Measurements from ENCODE around the gene HIPK1. TPM values are rescaled to one million over a fixed set of nuclear protein-coding genes. Genes with fewer than 3 reads are reported as not detected.

The HIPK1 gene
- total and polyA plus RNA-seq, 7 donors = 13.8 to 57.1 (median 47.2) TPM

DNA sequence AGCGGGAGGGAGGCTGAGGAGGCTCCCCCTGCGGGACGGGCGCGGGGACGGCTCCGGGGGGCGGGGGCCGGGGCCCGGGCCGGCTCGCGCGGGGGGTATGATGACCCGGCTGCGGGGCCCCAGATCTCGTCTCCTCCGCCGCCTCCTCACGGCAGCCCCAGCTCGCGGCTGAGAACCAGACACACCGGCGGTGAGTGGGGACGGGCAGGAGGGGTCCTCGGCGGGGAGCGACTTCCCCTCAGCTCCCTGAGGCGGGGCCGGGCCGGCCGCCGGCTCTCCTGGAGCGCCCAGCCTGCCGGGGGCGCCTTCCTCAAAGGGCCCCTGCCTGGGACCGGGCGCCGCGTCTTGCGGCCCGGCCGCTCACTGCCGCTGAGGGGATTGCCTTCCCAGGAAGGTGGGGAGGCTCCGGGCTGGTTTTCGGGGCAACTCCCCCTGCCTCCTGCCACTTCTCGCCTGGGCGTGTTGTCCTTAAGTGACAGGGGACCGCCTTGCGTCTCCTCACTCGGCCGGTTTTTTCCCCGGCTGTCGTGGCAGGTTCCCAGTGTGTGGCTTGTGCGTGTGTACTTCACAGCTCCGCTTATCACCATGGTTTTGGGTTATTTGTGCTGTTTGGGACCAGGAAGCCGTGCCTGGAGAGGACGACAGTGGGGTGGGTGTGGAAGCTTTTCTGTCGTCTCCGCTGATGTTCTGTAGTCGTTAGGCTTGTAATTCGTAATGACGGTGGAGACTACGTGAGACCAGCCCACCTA, 800 bp downstream of the HIPK1 start:
- Histone ChIP-seq H3K4me3 (peak overlapping the region; percentile 70 to 92 (median 85)), H3K27ac (peak overlapping the region; percentile 94 to 99 (median 97)), H3K9me3 (no peaks in the 10 kb centered on the region), H3K4me1 (peaks cover 0 to 55% (median 40%) of the 10 kb centered on the region in 4 donors), H3K36me3 (no peaks in the 10 kb centered on the region), H3K27me3 (no peaks in the 10 kb centered on the region)
- peak; percentile 76 for DNase-seq
- WGBS, 2 donors = 1% methylated on average over 64 of the region's 64 CpGs
- TF ChIP-seq POLR2AphosphoS5 (IDR thresholded peaks at IDR 0.05) (peak in 1 of 4 donors; percentile 6), EP300 (IDR thresholded peaks at IDR 0.05) (no peak)
- intact Hi-C loops (cut with DNase I) = loop anchor here (1.0 to 2.0 kb wide), 4 partner anchors 25 to 539 kb away; partner anchors contain the start of genes DCLRE1B, MAGI3, OLFML3 and RSBN1

- TF ChIP-seq CTCF (IDR thresholded peaks at IDR 0.05) (no peak), EP300 (IDR thresholded peaks at IDR 0.05) (no peak), POLR2A (IDR thresholded peaks at IDR 0.05) (no peak), POLR2AphosphoS5 (IDR thresholded peaks at IDR 0.05) (no peak)
- Histone ChIP-seq H3K36me3 (no peaks in the 10 kb centered on the region), H3K27ac (peak overlapping the region; percentile 94 to 99 (median 97)), H3K9me3 (no peaks in the 10 kb centered on the region), H3K27me3 (no peaks in the 10 kb centered on the region), H3K4me1 (peaks cover 0 to 55% (median 40%) of the 10 kb centered on the region in 4 donors), H3K4me3 (peak overlapping the region; percentile 70 to 92 (median 85))
- WGBS, 2 donors = 0 to 1% methylated on average over 8 of the region's 8 CpGs
- intact Hi-C loops (cut with DNase I) = no loop called here
- no peak for DNase-seq
Observed at GRCh38 chr1:113930499-113931161, 1.5 kb downstream of the HIPK1 start.

DNA sequence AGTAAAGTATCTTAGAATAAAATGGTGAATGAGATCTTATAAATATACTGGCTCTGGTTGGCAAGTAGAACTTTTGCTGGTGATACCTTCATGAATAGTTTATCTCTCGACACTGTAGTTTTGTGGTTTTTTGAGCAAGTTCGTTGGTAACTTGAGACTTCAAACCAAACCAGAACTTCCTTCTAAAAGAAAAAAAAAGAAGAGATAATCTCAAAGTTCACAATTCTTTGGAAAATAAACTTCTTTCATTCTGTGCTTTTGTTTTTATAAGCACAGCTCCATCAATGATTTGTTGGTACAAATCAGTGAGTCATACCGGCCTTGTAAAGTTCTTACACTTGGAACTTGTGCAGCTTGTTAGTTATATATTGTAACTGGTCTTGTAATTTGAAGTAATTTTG, 2.3 kb downstream of the HIPK1 start:
- peak overlapping the region; percentile 94 to 99 (median 97) for H3K27ac ChIP-seq
- intact Hi-C loops (cut with DNase I) = no loop called here
- no peaks in the 10 kb centered on the region for H3K9me3 ChIP-seq
- no peak for DNase-seq
- H3K4me3 ChIP-seq = peak overlapping the region in 2 of 4 donors; percentile 85
- no peaks in the 10 kb centered on the region for H3K27me3 ChIP-seq
- H3K36me3 ChIP-seq = no peaks in the 10 kb centered on the region
- peaks cover 0 to 57% (median 43%) of the 10 kb centered on the region in 4 donors for H3K4me1 ChIP-seq
- 3 to 9% methylated on average over 3 of the region's 3 CpGs for WGBS, 2 donors
- TF ChIP-seq EP300 (IDR thresholded peaks at IDR 0.05) = no peak
- TF ChIP-seq CTCF (IDR thresholded peaks at IDR 0.05) = no peak
- TF ChIP-seq POLR2A (IDR thresholded peaks at IDR 0.05) = no peak
- no peak for TF ChIP-seq POLR2AphosphoS5 (IDR thresholded peaks at IDR 0.05)

DNA sequence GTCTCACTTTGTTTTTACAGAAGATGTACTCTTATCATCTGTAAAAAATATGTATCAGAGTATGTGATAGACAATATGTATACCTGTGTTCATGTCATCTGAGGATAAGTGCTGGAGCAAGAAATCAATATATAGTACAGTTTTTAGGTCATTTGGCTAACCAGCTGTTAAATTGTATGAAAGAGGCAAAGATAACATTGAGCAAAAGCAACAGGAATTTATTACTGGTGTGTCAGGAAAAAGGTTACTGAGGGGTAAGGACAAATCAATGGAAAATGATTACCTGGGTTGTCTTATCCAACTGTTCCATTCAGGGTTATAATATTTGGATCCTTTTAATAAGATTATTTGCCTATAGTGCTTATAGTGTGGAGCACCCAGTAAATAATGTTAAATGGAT, 4.9 kb downstream of the HIPK1 start:
- DNase-seq = no peak
- H3K36me3 ChIP-seq = no peaks in the 10 kb centered on the region
- no peaks in the 10 kb centered on the region for H3K27me3 ChIP-seq
- no peak overlapping the region for H3K27ac ChIP-seq
- H3K4me1 ChIP-seq = peaks cover 0 to 62% (median 50%) of the 10 kb centered on the region in 4 donors
- H3K9me3 ChIP-seq = no peaks in the 10 kb centered on the region
- H3K4me3 ChIP-seq = no peak overlapping the region
- intact Hi-C loops (cut with DNase I) = no loop called here
- TF ChIP-seq CTCF (IDR thresholded peaks at IDR 0.05) (no peak), POLR2AphosphoS5 (IDR thresholded peaks at IDR 0.05) (no peak), EP300 (IDR thresholded peaks at IDR 0.05) (no peak), POLR2A (IDR thresholded peaks at IDR 0.05) (no peak)

GRCh38 chr1:113934511-113935055, 5.5 kb downstream of the HIPK1 start:
- Histone ChIP-seq H3K36me3 (no peaks in the 10 kb centered on the region), H3K9me3 (no peaks in the 10 kb centered on the region), H3K4me3 (no peak overlapping the region), H3K4me1 (peaks cover 0 to 68% (median 53%) of the 10 kb centered on the region in 4 donors), H3K27me3 (no peaks in the 10 kb centered on the region), H3K27ac (no peak overlapping the region)
- WGBS, 2 donors = 59 to 61% methylated on average over 5 of the region's 5 CpGs
- DNase-seq = no peak
- intact Hi-C loops (cut with DNase I) = no loop called here
- TF ChIP-seq CTCF (IDR thresholded peaks at IDR 0.05) = no peak
- TF ChIP-seq EP300 (IDR thresholded peaks at IDR 0.05) = no peak
- TF ChIP-seq POLR2AphosphoS5 (IDR thresholded peaks at IDR 0.05) = no peak
- no peak for TF ChIP-seq POLR2A (IDR thresholded peaks at IDR 0.05)

Data from sigmoid colon (tissue), 7 donors.